HepG2 (cell line): ENCODE measurements around the gene RNF8. TPM values are rescaled to one million over a fixed set of nuclear protein-coding genes. Genes with fewer than 3 reads are reported as not detected.
A peak's percentile ranks its signal among the peaks of the same experiment; 100 is the strongest.

Source experiments
- BCLAF1 ChIP-seq: fragments of 450-650 bp; IDR thresholded peaks from 2 replicates; pipeline ENCODE4 v1.6.1; 2017; ENCODE audit warnings: mild to moderate bottlenecking
- BORCS8-MEF2B ChIP-seq: sonication (generic); formaldehyde crosslinking; IDR thresholded peaks from 2 replicates; pipeline ENCODE4 v1.8.0; 2022; ENCODE audit warnings: mild to moderate bottlenecking, missing genetic modification reagents
- REPIN1 ChIP-seq: sonication (generic); formaldehyde crosslinking; IDR thresholded peaks from 2 replicates; pipeline ENCODE4 v1.8.0; 2022; ENCODE audit warnings: missing genetic modification reagents, low read depth, mild to moderate bottlenecking, borderline replicate concordance
- ZFX ChIP-seq: sonication (generic); formaldehyde crosslinking; IDR thresholded peaks from 2 replicates; pipeline ENCODE4 v1.4.0; 2020; ENCODE audit warnings: mild to moderate bottlenecking, low read depth, missing genetic modification reagents, moderate library complexity
- ZNF747 ChIP-seq: sonication (generic); formaldehyde crosslinking; IDR thresholded peaks from 2 replicates; pipeline ENCODE4 v1.8.1; 2023; ENCODE audit warnings: missing genetic modification reagents, mild to moderate bottlenecking, borderline replicate concordance
- polyA plus RNA-seq, 8 experiments: library from polyadenylated mRNA; depleted of rRNA in 3 of 8; stranded (reverse) in 7 of 8; unstranded in 1 of 8; fragments of >200 nt; fragmentation: Illumina TruSeq in 4 of 8; extraction: Trizol in 4 of 8; gene quantifications; 2 replicates each; pipeline versions ENCODE4 v1.2.1 to v1.2.3, GENCODE V29; 2011 to 2016; ENCODE audit warnings: low read depth in 4 of 8, missing spikeins in 1 of 8, mixed read lengths in 1 of 8; ENCODE audit not compliant: insufficient read depth in 1 of 8
- total RNA-seq, 5 experiments: library from RNA; depleted of rRNA; stranded (reverse); fragments of >200 nt; fragmentation: Illumina TruSeq; extraction: Trizol; gene quantifications; 2 replicates each; pipeline ENCODE4 v1.2.3, GENCODE V29; 2016; ENCODE audit warnings: low read depth in 1 of 5
- TF ChIP-seq, protein P1 (sequence below): sonication (generic); formaldehyde crosslinking; IDR thresholded peaks from 2 replicates; pipeline ENCODE4 v1.8.0; 2022; ENCODE audit warnings: mild to moderate bottlenecking, missing genetic modification reagents, moderate library complexity
- TF ChIP-seq, protein P2 (sequence below): sonication (generic); formaldehyde crosslinking; IDR thresholded peaks from one replicate; pipeline ENCODE4 v1.5.1; 2020; ENCODE audit warnings: mild to moderate bottlenecking, missing genetic modification reagents; ENCODE audit errors: not compliant biosample characterization
- TF ChIP-seq, protein P3 (sequence below): sonication (generic); formaldehyde crosslinking; IDR thresholded peaks from 2 replicates; pipeline ENCODE4 v1.4.0; 2020; ENCODE audit warnings: missing genetic modification reagents, borderline replicate concordance

RNF8 gene
- total and polyA plus RNA-seq, 2 of the 13 experiments (the other 11 are each of a cell fraction or from before 2014, with no cell fraction given): 21.8 to 47.6 TPM

DNA sequence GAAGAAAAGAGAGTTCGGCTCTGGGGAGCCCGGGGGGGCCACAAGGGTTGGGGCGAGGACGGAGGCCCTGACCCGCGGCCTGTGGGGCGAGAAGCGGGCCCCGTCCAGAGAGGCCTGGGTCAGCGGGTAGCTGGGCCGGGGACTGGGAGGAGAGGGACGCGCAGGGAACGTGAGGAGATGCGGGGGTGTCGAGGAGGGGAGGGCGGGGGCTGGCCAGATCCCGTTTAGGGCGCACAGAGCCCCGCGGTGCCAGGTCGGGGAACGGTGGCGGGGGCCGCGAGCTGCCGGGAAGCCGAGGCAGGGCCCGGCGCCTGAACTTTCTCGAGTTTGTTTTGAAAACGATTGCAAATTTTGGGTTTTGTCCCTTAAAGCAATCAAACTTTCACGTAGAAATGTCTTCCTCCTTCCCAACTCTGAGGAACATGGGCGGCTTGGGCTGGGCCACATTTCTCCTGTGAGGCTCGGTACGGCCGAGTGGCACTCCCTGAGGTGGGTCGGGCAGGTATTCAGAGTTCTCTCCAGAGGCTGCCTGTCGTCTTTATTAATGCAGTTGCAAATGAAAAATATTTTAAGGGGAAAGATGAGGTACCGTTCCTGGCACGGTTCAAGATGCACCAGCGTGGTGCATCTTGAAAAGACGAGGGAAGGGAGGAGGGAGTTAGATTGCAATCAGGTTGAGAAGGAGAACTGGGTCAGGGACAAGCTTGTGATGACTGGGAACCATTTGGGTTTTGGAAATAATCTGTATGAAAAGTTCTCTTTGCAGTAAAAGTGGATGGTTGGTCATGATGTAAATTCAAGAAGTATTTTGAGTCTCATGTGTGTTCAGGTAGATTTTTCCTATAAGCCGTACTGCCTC, 972 bp downstream of the RNF8 start (continued):
- TF ChIP-seq, protein P1, sequence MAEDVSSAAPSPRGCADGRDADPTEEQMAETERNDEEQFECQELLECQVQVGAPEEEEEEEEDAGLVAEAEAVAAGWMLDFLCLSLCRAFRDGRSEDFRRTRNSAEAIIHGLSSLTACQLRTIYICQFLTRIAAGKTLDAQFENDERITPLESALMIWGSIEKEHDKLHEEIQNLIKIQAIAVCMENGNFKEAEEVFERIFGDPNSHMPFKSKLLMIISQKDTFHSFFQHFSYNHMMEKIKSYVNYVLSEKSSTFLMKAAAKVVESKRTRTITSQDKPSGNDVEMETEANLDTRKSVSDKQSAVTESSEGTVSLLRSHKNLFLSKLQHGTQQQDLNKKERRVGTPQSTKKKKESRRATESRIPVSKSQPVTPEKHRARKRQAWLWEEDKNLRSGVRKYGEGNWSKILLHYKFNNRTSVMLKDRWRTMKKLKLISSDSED (CRISPR knock-in tag): no peak
- TF ChIP-seq REPIN1 (no peak), ZFX (CRISPR knock-in tag) (peak; percentile 84), ZNF747 (no peak), BCLAF1 (no peak), BORCS8-MEF2B (CRISPR knock-in tag) (no peak)
- TF ChIP-seq, protein P2, sequence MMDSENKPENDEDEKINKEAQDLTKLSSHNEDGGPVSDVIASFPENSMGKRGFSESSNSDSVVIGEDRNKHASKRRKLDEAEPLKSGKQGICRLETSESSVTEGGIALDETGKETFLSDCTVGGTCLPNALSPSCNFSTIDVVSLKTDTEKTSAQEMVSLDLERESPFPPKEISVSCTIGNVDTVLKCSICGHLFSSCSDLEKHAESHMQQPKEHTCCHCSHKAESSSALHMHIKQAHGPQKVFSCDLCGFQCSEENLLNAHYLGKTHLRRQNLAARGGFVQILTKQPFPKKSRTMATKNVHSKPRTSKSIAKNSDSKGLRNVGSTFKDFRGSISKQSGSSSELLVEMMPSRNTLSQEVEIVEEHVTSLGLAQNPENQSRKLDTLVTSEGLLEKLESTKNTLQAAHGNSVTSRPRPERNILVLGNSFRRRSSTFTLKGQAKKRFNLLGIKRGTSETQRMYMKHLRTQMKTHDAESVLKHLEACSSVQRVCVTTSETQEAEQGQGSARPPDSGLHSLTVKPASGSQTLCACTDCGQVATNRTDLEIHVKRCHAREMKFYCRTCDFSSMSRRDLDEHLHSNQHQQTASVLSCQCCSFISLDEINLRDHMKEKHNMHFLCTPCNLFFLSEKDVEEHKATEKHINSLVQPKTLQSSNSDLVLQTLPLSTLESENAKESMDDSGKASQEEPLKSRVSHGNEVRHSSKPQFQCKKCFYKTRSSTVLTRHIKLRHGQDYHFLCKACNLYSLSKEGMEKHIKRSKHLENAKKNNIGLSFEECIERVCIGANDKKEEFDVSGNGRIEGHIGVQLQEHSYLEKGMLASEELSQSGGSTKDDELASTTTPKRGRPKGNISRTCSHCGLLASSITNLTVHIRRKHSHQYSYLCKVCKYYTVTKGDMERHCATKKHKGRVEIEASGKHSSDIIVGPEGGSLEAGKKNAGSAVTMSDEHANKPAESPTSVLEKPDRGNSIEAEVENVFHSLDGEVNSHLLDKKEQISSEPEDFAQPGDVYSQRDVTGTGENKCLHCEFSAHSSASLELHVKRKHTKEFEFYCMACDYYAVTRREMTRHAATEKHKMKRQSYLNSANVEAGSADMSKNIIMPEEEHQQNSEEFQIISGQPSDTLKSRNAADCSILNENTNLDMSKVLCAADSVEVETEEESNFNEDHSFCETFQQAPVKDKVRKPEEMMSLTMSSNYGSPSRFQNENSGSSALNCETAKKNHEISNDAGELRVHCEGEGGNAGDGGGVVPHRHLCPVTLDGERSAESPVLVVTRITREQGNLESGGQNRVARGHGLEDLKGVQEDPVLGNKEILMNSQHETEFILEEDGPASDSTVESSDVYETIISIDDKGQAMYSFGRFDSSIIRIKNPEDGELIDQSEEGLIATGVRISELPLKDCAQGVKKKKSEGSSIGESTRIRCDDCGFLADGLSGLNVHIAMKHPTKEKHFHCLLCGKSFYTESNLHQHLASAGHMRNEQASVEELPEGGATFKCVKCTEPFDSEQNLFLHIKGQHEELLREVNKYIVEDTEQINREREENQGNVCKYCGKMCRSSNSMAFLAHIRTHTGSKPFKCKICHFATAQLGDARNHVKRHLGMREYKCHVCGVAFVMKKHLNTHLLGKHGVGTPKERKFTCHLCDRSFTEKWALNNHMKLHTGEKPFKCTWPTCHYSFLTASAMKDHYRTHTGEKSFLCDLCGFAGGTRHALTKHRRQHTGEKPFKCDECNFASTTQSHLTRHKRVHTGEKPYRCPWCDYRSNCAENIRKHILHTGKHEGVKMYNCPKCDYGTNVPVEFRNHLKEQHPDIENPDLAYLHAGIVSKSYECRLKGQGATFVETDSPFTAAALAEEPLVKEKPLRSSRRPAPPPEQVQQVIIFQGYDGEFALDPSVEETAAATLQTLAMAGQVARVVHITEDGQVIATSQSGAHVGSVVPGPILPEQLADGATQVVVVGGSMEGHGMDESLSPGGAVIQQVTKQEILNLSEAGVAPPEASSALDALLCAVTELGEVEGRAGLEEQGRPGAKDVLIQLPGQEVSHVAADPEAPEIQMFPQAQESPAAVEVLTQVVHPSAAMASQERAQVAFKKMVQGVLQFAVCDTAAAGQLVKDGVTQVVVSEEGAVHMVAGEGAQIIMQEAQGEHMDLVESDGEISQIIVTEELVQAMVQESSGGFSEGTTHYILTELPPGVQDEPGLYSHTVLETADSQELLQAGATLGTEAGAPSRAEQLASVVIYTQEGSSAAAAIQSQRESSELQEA (CRISPR knock-in tag): no peak
- TF ChIP-seq, protein P3, sequence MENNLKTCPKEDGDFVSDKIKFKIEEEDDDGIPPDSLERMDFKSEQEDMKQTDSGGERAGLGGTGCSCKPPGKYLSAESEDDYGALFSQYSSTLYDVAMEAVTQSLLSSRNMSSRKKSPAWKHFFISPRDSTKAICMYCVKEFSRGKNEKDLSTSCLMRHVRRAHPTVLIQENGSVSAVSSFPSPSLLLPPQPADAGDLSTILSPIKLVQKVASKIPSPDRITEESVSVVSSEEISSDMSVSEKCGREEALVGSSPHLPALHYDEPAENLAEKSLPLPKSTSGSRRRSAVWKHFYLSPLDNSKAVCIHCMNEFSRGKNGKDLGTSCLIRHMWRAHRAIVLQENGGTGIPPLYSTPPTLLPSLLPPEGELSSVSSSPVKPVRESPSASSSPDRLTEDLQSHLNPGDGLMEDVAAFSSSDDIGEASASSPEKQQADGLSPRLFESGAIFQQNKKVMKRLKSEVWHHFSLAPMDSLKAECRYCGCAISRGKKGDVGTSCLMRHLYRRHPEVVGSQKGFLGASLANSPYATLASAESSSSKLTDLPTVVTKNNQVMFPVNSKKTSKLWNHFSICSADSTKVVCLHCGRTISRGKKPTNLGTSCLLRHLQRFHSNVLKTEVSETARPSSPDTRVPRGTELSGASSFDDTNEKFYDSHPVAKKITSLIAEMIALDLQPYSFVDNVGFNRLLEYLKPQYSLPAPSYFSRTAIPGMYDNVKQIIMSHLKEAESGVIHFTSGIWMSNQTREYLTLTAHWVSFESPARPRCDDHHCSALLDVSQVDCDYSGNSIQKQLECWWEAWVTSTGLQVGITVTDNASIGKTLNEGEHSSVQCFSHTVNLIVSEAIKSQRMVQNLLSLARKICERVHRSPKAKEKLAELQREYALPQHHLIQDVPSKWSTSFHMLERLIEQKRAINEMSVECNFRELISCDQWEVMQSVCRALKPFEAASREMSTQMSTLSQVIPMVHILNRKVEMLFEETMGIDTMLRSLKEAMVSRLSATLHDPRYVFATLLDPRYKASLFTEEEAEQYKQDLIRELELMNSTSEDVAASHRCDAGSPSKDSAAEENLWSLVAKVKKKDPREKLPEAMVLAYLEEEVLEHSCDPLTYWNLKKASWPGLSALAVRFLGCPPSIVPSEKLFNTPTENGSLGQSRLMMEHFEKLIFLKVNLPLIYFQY: 0 out of 2 replicates have a peak, but pooled peaks have one; percentile 22
